ENCODE data around the gene AKR1E2. TPM values are rescaled to one million over a fixed set of nuclear protein-coding genes. Genes with fewer than 3 reads are reported as not detected.

Gene AKR1E2
- total RNA-seq, 2 donors from 2014 or later = 1.7 to 10.0 TPM

- Mint-ChIP-seq H3K36me3 (ENCODE audit: insufficient read depth in 2 of 2) (peaks cover 4 to 7% of the 10 kb centered on the region in 2 donors), H3K4me3 (no peak overlapping the region), H3K27ac (no peak overlapping the region), H3K4me1 (ENCODE audit: low read depth) (no peaks in the 10 kb centered on the region), H3K27me3 (ENCODE audit: low read depth) (no peaks in the 10 kb centered on the region), H3K9me3 (peaks cover 0 to 6% of the 10 kb centered on the region in 2 donors)
- ATAC-seq (replicated peaks in 1 of 2) (no peak), DNase-seq (no peak)
These were observed 68.3 kb downstream of the AKR1E2 start for GRCh38 chr10:4894335-4894734.

Other genes starting within 250 kb of the AKR1E2 start
- gene AKR1C1, start 137.2 kb downstream of the AKR1E2 start, total RNA-seq = 1 to 10 TPM in 1 of 2 donors, under 1 TPM in 1; 0.60 to 2.7 TPM
- gene AKR1C2, start 177.7 kb downstream of the AKR1E2 start, total RNA-seq = under 1 TPM in 1 of 2 donors, not detected in 1; 0.22 TPM